ENCODE data around the gene RASGEF1B. TPM values are rescaled to one million over a fixed set of nuclear protein-coding genes. Genes with fewer than 3 reads are reported as not detected.

RASGEF1B gene
- polyA plus RNA-seq, 2 of the 4 experiments (the other 2 are of a cell fraction) = 0.16 TPM; not detected in 1

DNA sequence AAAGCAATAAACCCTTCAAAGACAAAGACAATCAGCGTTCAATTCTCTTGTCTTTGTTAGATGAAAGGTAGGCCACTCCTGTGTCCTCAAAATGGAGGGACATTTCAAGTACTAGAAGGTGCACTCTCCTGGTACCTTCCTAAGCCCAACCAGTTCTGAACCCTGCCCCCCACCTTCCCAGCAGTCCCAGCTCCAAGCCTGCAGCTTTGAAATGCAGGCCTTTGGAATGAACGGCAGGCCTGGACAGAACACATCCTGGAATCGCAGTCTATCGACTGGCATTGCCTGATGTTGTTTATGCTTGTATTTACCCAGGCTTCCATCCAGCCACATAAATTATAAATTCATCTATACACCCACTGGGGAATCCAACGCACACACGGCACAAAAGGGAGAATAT is 47.4 kb downstream of the RASGEF1B start:
- POLR2A ChIA-PET = no interaction called here
- no peak overlapping the region for H3K4me3 ChIP-seq
- H3K9me3 ChIP-seq = no peaks in the 10 kb centered on the region
- FAIRE-seq (no peak), DNase-seq (ENCODE audit: low read depth in 1 of 2, low spot score in 1 of 2) (no peak), ATAC-seq (no peak)
- H3K27ac ChIP-seq = no peak overlapping the region
- WGBS (ENCODE audit: missing lambda C conversion rate) = 58% methylated on average over 6 of the region's 6 CpGs
- CTCF ChIA-PET = interaction anchor here (0.6 to 1.1 kb wide), 2 partner anchors 18 to 24 kb away, joined by 3 read pairs; no protein-coding TSS in a partner anchor
- no peaks in the 10 kb centered on the region for H3K4me1 ChIP-seq
- TF ChIP-seq EHF (CRISPR knock-in tag; IDR thresholded peaks at IDR 0.05) = no peak
- TF ChIP-seq FOXS1 (CRISPR knock-in tag; IDR thresholded peaks at IDR 0.05) = no peak
- TF ChIP-seq CBX2 (IDR thresholded peaks at IDR 0.05; ENCODE audit: borderline replicate concordance, low read depth) = no peak
- TF ChIP-seq, protein P1, sequence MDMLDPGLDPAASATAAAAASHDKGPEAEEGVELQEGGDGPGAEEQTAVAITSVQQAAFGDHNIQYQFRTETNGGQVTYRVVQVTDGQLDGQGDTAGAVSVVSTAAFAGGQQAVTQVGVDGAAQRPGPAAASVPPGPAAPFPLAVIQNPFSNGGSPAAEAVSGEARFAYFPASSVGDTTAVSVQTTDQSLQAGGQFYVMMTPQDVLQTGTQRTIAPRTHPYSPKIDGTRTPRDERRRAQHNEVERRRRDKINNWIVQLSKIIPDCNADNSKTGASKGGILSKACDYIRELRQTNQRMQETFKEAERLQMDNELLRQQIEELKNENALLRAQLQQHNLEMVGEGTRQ (IDR thresholded peaks at IDR 0.05) = no peak
- TF ChIP-seq CHD2 (IDR thresholded peaks at IDR 0.05; ENCODE audit: low read length, partially characterized antibody) = no peak
- no peak for TF ChIP-seq JUN (IDR thresholded peaks at IDR 0.05)
- TF ChIP-seq ZC3H11A (IDR thresholded peaks at IDR 0.05) = no peak
- TF ChIP-seq, protein P2, sequence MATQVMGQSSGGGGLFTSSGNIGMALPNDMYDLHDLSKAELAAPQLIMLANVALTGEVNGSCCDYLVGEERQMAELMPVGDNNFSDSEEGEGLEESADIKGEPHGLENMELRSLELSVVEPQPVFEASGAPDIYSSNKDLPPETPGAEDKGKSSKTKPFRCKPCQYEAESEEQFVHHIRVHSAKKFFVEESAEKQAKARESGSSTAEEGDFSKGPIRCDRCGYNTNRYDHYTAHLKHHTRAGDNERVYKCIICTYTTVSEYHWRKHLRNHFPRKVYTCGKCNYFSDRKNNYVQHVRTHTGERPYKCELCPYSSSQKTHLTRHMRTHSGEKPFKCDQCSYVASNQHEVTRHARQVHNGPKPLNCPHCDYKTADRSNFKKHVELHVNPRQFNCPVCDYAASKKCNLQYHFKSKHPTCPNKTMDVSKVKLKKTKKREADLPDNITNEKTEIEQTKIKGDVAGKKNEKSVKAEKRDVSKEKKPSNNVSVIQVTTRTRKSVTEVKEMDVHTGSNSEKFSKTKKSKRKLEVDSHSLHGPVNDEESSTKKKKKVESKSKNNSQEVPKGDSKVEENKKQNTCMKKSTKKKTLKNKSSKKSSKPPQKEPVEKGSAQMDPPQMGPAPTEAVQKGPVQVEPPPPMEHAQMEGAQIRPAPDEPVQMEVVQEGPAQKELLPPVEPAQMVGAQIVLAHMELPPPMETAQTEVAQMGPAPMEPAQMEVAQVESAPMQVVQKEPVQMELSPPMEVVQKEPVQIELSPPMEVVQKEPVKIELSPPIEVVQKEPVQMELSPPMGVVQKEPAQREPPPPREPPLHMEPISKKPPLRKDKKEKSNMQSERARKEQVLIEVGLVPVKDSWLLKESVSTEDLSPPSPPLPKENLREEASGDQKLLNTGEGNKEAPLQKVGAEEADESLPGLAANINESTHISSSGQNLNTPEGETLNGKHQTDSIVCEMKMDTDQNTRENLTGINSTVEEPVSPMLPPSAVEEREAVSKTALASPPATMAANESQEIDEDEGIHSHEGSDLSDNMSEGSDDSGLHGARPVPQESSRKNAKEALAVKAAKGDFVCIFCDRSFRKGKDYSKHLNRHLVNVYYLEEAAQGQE (IDR thresholded peaks at IDR 0.05) = no peak
- TF ChIP-seq, protein P3, sequence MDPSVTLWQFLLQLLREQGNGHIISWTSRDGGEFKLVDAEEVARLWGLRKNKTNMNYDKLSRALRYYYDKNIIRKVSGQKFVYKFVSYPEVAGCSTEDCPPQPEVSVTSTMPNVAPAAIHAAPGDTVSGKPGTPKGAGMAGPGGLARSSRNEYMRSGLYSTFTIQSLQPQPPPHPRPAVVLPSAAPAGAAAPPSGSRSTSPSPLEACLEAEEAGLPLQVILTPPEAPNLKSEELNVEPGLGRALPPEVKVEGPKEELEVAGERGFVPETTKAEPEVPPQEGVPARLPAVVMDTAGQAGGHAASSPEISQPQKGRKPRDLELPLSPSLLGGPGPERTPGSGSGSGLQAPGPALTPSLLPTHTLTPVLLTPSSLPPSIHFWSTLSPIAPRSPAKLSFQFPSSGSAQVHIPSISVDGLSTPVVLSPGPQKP (IDR thresholded peaks at IDR 0.05; ENCODE audit: low read depth, low read length) = no peak
- TF ChIP-seq, protein P4, sequence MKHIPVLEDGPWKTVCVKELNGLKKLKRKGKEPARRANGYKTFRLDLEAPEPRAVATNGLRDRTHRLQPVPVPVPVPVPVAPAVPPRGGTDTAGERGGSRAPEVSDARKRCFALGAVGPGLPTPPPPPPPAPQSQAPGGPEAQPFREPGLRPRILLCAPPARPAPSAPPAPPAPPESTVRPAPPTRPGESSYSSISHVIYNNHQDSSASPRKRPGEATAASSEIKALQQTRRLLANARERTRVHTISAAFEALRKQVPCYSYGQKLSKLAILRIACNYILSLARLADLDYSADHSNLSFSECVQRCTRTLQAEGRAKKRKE (CRISPR knock-in tag; IDR thresholded peaks at IDR 0.05; ENCODE audit: low read depth) = no peak
- no peak for TF ChIP-seq HEYL (CRISPR knock-in tag; IDR thresholded peaks at IDR 0.05)
- no peak for TF ChIP-seq FOSB (CRISPR knock-in tag; IDR thresholded peaks at IDR 0.05)
- no peak for TF ChIP-seq BHLHE40 (IDR thresholded peaks at IDR 0.05; ENCODE audit: low read depth, low read length)
- no peak for TF ChIP-seq NPAS2 (CRISPR knock-in tag; IDR thresholded peaks at IDR 0.05; ENCODE audit: borderline replicate concordance)
- TF ChIP-seq RNF2 (IDR thresholded peaks at IDR 0.05; ENCODE audit: borderline replicate concordance, low read depth) = no peak
- no peak for TF ChIP-seq NFE2L2 (conservative IDR thresholded peaks at IDR 0.05; ENCODE audit: low read length)
- no peak for TF ChIP-seq ZSCAN20 (CRISPR knock-in tag; IDR thresholded peaks at IDR 0.05)
- TF ChIP-seq, protein P5, sequence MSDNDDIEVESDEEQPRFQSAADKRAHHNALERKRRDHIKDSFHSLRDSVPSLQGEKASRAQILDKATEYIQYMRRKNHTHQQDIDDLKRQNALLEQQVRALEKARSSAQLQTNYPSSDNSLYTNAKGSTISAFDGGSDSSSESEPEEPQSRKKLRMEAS (IDR thresholded peaks at IDR 0.05) = no peak
- TF ChIP-seq POLR2A (IDR thresholded peaks at IDR 0.05; ENCODE audit: low read length) = no peak
- no peak for TF ChIP-seq KDM1A (IDR thresholded peaks at IDR 0.05; ENCODE audit: low read depth)
- no peak overlapping the region for H3K4me2 ChIP-seq

DNA sequence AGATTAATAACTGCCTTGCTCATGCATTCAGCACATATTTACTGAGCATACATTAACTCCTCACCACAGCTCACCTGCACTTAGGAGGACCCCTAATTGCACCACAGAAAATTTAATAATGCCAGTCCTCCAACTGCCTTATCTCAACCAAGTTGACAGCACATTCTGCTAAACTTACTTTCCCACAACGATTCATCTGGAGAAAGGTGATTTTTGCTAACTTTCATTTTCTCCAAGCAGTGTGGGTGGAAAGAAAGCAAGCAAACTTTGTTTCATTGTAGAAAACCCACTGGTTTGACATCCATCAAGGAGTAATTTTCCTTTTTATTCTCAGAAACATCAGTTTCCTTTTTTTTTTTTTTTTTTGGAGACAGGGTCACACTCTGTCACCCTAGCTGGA is 49.1 kb downstream of the RASGEF1B start:
- Histone ChIP-seq H3K4me3 (no peak overlapping the region), H3K4me2 (no peak overlapping the region), H3K9me3 (no peaks in the 10 kb centered on the region), H3K27ac (no peak overlapping the region), H3K4me1 (no peaks in the 10 kb centered on the region)
- ATAC-seq (no peak), FAIRE-seq (no peak), DNase-seq (ENCODE audit: low read depth in 1 of 2, low spot score in 1 of 2) (no peak)
- CTCF ChIA-PET = no interaction called here
- WGBS (ENCODE audit: missing lambda C conversion rate) = 5% methylated on average over 1 of the region's 1 CpG
- POLR2A ChIA-PET = no interaction called here
- TF ChIP-seq EHF (CRISPR knock-in tag; IDR thresholded peaks at IDR 0.05) = no peak
- no peak for TF ChIP-seq ZSCAN20 (CRISPR knock-in tag; IDR thresholded peaks at IDR 0.05)
- TF ChIP-seq JUN (IDR thresholded peaks at IDR 0.05) = no peak
- TF ChIP-seq, protein P6, sequence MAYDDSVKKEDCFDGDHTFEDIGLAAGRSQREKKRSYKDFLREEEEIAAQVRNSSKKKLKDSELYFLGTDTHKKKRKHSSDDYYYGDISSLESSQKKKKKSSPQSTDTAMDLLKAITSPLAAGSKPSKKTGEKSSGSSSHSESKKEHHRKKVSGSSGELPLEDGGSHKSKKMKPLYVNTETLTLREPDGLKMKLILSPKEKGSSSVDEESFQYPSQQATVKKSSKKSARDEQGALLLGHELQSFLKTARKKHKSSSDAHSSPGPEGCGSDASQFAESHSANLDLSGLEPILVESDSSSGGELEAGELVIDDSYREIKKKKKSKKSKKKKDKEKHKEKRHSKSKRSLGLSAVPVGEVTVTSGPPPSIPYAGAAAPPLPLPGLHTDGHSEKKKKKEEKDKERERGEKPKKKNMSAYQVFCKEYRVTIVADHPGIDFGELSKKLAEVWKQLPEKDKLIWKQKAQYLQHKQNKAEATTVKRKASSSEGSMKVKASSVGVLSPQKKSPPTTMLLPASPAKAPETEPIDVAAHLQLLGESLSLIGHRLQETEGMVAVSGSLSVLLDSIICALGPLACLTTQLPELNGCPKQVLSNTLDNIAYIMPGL (CRISPR knock-in tag; IDR thresholded peaks at IDR 0.05; ENCODE audit: borderline replicate concordance) = no peak
- TF ChIP-seq JUNB (IDR thresholded peaks at IDR 0.05) = no peak
- TF ChIP-seq, protein P7, sequence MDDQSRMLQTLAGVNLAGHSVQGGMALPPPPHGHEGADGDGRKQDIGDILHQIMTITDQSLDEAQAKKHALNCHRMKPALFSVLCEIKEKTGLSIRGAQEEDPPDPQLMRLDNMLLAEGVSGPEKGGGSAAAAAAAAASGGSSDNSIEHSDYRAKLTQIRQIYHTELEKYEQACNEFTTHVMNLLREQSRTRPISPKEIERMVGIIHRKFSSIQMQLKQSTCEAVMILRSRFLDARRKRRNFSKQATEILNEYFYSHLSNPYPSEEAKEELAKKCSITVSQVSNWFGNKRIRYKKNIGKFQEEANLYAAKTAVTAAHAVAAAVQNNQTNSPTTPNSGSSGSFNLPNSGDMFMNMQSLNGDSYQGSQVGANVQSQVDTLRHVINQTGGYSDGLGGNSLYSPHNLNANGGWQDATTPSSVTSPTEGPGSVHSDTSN (IDR thresholded peaks at IDR 0.05) = no peak
- TF ChIP-seq ZNF302 (CRISPR knock-in tag; IDR thresholded peaks at IDR 0.05) = no peak
- no peak for TF ChIP-seq HOXB13 (CRISPR knock-in tag; IDR thresholded peaks at IDR 0.05; ENCODE audit: low read depth)
- no peak for TF ChIP-seq HDAC2 (IDR thresholded peaks at IDR 0.05)
- TF ChIP-seq CBX8 (IDR thresholded peaks at IDR 0.05) = no peak
- TF ChIP-seq MYC (IDR thresholded peaks at IDR 0.05; ENCODE audit: borderline replicate concordance, low read length) = no peak
- TF ChIP-seq CHD4 (IDR thresholded peaks at IDR 0.05; ENCODE audit: borderline replicate concordance) = no peak
- TF ChIP-seq RNF2 (IDR thresholded peaks at IDR 0.05; ENCODE audit: borderline replicate concordance, low read depth) = no peak
- TF ChIP-seq EHMT2 (IDR thresholded peaks at IDR 0.05; ENCODE audit: low read depth) = no peak
- TF ChIP-seq HOXA7 (CRISPR knock-in tag; IDR thresholded peaks at IDR 0.05) = no peak

Measured in A549 (cell line).